ENCODE results near the gene CDK19. TPM values are rescaled to one million over a fixed set of nuclear protein-coding genes. Genes with fewer than 3 reads are reported as not detected.
A peak's percentile ranks its signal among the peaks of the same experiment; 100 is the strongest.

CDK19 gene
- total and polyA plus RNA-seq, 9 of the 15 experiments (the other 6 are each of a cell fraction or from before 2014, with no cell fraction given): 3.8 to 15.2 (median 7.4) TPM

DNA sequence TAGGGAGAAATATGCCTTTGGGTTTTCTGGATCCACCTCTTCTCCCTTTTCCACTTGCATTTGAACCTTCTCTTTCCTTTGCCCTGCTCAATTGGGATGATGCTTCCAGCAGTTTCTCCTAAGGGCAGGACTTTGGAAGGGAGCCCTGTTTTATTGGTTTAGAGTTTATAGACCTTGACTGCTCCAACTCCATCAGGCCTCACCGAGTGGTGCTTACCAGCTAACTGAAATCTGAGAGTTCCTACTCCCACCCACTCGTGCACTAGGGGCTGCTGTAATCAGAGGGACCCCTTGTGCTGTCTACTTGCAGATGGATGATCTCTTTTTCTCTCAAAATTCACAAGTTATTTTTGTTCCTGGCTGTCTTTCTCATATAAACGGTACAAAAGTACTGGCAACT, 217.5 kb downstream of the CDK19 start:
- BruUV-seq (replicated peaks): no TSS peak
- no peak for TF ChIP-seq ZNF589 (CRISPR knock-in tag; IDR thresholded peaks at IDR 0.05; ENCODE audit: low read depth)
- TF ChIP-seq, protein P1, sequence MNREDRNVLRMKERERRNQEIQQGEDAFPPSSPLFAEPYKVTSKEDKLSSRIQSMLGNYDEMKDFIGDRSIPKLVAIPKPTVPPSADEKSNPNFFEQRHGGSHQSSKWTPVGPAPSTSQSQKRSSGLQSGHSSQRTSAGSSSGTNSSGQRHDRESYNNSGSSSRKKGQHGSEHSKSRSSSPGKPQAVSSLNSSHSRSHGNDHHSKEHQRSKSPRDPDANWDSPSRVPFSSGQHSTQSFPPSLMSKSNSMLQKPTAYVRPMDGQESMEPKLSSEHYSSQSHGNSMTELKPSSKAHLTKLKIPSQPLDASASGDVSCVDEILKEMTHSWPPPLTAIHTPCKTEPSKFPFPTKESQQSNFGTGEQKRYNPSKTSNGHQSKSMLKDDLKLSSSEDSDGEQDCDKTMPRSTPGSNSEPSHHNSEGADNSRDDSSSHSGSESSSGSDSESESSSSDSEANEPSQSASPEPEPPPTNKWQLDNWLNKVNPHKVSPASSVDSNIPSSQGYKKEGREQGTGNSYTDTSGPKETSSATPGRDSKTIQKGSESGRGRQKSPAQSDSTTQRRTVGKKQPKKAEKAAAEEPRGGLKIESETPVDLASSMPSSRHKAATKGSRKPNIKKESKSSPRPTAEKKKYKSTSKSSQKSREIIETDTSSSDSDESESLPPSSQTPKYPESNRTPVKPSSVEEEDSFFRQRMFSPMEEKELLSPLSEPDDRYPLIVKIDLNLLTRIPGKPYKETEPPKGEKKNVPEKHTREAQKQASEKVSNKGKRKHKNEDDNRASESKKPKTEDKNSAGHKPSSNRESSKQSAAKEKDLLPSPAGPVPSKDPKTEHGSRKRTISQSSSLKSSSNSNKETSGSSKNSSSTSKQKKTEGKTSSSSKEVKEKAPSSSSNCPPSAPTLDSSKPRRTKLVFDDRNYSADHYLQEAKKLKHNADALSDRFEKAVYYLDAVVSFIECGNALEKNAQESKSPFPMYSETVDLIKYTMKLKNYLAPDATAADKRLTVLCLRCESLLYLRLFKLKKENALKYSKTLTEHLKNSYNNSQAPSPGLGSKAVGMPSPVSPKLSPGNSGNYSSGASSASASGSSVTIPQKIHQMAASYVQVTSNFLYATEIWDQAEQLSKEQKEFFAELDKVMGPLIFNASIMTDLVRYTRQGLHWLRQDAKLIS (CRISPR knock-in tag; IDR thresholded peaks at IDR 0.05): no peak
- TF ChIP-seq, protein P2, sequence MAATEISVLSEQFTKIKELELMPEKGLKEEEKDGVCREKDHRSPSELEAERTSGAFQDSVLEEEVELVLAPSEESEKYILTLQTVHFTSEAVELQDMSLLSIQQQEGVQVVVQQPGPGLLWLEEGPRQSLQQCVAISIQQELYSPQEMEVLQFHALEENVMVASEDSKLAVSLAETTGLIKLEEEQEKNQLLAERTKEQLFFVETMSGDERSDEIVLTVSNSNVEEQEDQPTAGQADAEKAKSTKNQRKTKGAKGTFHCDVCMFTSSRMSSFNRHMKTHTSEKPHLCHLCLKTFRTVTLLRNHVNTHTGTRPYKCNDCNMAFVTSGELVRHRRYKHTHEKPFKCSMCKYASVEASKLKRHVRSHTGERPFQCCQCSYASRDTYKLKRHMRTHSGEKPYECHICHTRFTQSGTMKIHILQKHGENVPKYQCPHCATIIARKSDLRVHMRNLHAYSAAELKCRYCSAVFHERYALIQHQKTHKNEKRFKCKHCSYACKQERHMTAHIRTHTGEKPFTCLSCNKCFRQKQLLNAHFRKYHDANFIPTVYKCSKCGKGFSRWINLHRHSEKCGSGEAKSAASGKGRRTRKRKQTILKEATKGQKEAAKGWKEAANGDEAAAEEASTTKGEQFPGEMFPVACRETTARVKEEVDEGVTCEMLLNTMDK (IDR thresholded peaks at IDR 0.05; ENCODE audit: borderline replicate concordance, insufficient read depth, low read depth, low read length, poor library complexity, severe bottlenecking): no peak
- no peak for TF ChIP-seq CBFA2T2 (conservative IDR thresholded peaks at IDR 0.05)
- no peak for TF ChIP-seq TCFL5 (CRISPR knock-in tag; conservative IDR thresholded peaks at IDR 0.05)
- TF ChIP-seq FOS (IDR thresholded peaks at IDR 0.05; ENCODE audit: extremely low read depth, insufficient read length): no peak
- TF ChIP-seq, protein P3, sequence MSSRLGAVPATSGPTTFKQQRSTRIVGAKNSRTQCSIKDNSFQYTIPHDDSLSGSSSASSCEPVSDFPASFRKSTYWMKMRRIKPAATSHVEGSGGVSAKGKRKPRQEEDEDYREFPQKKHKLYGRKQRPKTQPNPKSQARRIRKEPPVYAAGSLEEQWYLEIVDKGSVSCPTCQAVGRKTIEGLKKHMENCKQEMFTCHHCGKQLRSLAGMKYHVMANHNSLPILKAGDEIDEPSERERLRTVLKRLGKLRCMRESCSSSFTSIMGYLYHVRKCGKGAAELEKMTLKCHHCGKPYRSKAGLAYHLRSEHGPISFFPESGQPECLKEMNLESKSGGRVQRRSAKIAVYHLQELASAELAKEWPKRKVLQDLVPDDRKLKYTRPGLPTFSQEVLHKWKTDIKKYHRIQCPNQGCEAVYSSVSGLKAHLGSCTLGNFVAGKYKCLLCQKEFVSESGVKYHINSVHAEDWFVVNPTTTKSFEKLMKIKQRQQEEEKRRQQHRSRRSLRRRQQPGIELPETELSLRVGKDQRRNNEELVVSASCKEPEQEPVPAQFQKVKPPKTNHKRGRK (tag; IDR thresholded peaks at IDR 0.05): no peak
- TF ChIP-seq PTTG1 (tag; IDR thresholded peaks at IDR 0.05; ENCODE audit: low read depth): no peak
- no peak for TF ChIP-seq ZBTB7A (IDR thresholded peaks at IDR 0.05; ENCODE audit: borderline replicate concordance, control insufficient read depth, low read depth, low read length)
- TF ChIP-seq DPF2 (IDR thresholded peaks at IDR 0.05): no peak
- TF ChIP-seq, protein P4, sequence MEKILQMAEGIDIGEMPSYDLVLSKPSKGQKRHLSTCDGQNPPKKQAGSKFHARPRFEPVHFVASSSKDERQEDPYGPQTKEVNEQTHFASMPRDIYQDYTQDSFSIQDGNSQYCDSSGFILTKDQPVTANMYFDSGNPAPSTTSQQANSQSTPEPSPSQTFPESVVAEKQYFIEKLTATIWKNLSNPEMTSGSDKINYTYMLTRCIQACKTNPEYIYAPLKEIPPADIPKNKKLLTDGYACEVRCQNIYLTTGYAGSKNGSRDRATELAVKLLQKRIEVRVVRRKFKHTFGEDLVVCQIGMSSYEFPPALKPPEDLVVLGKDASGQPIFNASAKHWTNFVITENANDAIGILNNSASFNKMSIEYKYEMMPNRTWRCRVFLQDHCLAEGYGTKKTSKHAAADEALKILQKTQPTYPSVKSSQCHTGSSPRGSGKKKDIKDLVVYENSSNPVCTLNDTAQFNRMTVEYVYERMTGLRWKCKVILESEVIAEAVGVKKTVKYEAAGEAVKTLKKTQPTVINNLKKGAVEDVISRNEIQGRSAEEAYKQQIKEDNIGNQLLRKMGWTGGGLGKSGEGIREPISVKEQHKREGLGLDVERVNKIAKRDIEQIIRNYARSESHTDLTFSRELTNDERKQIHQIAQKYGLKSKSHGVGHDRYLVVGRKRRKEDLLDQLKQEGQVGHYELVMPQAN (IDR thresholded peaks at IDR 0.05; ENCODE audit: borderline replicate concordance): no peak

More for the DNA sequence above, 217.5 kb downstream of the CDK19 start:
- no peak for ATAC-seq
- Histone ChIP-seq H3K79me2 (ENCODE audit: control insufficient read depth, insufficient read depth, low read length) (no peaks in the 10 kb centered on the region), H3K4me3 (no peak overlapping the region), H3K27ac (ENCODE audit: extremely low read depth, low read depth, low read length) (no peak overlapping the region), H4K20me1 (replicated peaks; ENCODE audit: control insufficient read depth, insufficient read depth, low read length) (no peaks in the 10 kb centered on the region), H3K9me3 (replicated peaks; ENCODE audit: control insufficient read depth, insufficient read depth, low read depth, low read length) (no peaks in the 10 kb centered on the region), H2AFZ (ENCODE audit: low read depth, low read length) (0 out of 2 replicates have a peak overlapping the region, but pooled peaks have one; percentile 5), H3K4me1 (replicated peaks in 1 of 2; ENCODE audit: control insufficient read depth in 2 of 2, insufficient read depth in 2 of 2, low read length in 2 of 2) (no peaks in the 10 kb centered on the region; a peak in 2 of 5 replicates), H3K27me3 (ENCODE audit: control insufficient read depth in 2 of 2, insufficient read depth in 2 of 2, low read length in 2 of 2) (no peaks in the 10 kb centered on the region), H3K9ac (ENCODE audit: insufficient read depth in 1 of 2, low read depth in 2 of 2, low read length in 2 of 2) (no peak overlapping the region), H3K4me2 (ENCODE audit: insufficient read depth, low read length) (no peak overlapping the region), H3K9me1 (ENCODE audit: control insufficient read depth, insufficient read depth, low read length) (no peaks in the 10 kb centered on the region), H3K36me3 (ENCODE audit: control insufficient read depth, insufficient read depth, low read length) (no peaks in the 10 kb centered on the region)
- ChIA-PET CTCF (ENCODE audit: low intra/inter-chr PET ratio) (no interaction called here), POLR2A (interaction anchor here (0.7 kb wide), 1 partner anchor 542 kb away, joined by 4 read pairs; no protein-coding TSS in a partner anchor)
- in situ Hi-C loops (cut with MboI) (no loop called here), intact Hi-C loops (cut with micrococcal nuclease) (no loop called here)
- FAIRE-seq: no peak
- DNase-seq (ENCODE audit: extremely low read depth in 1 of 4, low spot score in 3 of 4): no peak
- 17% methylated on average over 3 of the region's 3 CpGs for WGBS (ENCODE audit: insufficient coverage, low coverage, missing lambda C conversion rate)

Data from K562 (cell line).